Measurements from ENCODE around the gene TRPM6.

The TRPM6 gene

GRCh38 chr9:74718709-74719108 lies 169.0 kb downstream of the TRPM6 start:
- ATAC-seq, result no peak

GRCh38 chr9:74711341-74711740 lies 176.4 kb downstream of the TRPM6 start:
- ATAC-seq, result no peak

- ATAC-seq, result no peak
Measured at GRCh38 chr9:74697535-74697934, 190.2 kb downstream of the TRPM6 start.

GRCh38 chr9:74696520-74696919 lies 191.2 kb downstream of the TRPM6 start:
- no peak for ATAC-seq

GRCh38 chr9:74691058-74691457 lies 196.7 kb downstream of the TRPM6 start:
- ATAC-seq, result no peak

- ATAC-seq, result no peak
Measured at GRCh38 chr9:74683322-74683721, 204.4 kb downstream of the TRPM6 start.

GRCh38 chr9:74681906-74682305 lies 205.8 kb downstream of the TRPM6 start:
- ATAC-seq, result no peak

GRCh38 chr9:74674077-74674476 lies 213.6 kb downstream of the TRPM6 start:
- ATAC-seq, result no peak

Data from activated CD4-positive, CD25-positive, alpha-beta regulatory T cell treated with anti-CD3 and anti-CD28 coated beads, Interleukin-2, amount 50 U/mL, for 24 hours (primary cell).